K562 (cell line): ENCODE results near the gene NQO2. TPM values are rescaled to one million over a fixed set of nuclear protein-coding genes. Genes with fewer than 3 reads are reported as not detected.

ENCODE experiments used
- CGGBP1 ChIP-seq: fragments of 250-450 bp; sonication (Bioruptor Pico); IDR thresholded peaks from 2 replicates; pipeline ENCODE4 v1.9.0; 2021; ENCODE audit warnings: mild to moderate bottlenecking
- CREBBP ChIP-seq: IDR thresholded peaks from one replicate; pipeline ENCODE4 v1.6.1; 2012; ENCODE audit warnings: low read depth, mild to moderate bottlenecking, control low read depth, inconsistent platforms, low read length
- ILK ChIP-seq: fragments of 450-650 bp; IDR thresholded peaks from 2 replicates; pipeline ENCODE4 v1.6.1; 2016; ENCODE audit warnings: missing genetic modification characterization, low read depth, mild to moderate bottlenecking, missing compliant biosample characterization, moderate library complexity, borderline replicate concordance
- KAT8 ChIP-seq: fragments of 450-650 bp; IDR thresholded peaks from 2 replicates; pipeline ENCODE4 v1.6.1; 2016; ENCODE audit warnings: low read depth, mild to moderate bottlenecking
- LEF1 ChIP-seq: fragments of 450-650 bp; IDR thresholded peaks from 2 replicates; pipeline ENCODE4 v1.6.1; 2016; ENCODE audit warnings: mild to moderate bottlenecking
- MCM7 ChIP-seq, 2 experiments: fragments of 450-650 bp; IDR thresholded peaks; 2 replicates each; pipeline ENCODE4 v1.6.1; 2016 to 2018
- MGA ChIP-seq: fragments of 450-650 bp; IDR thresholded peaks from 2 replicates; pipeline ENCODE4 v1.6.1; 2016; ENCODE audit warnings: mild to moderate bottlenecking, moderate library complexity
- NCOR1 ChIP-seq: fragments of 450-650 bp; IDR thresholded peaks from 2 replicates; pipeline ENCODE4 v1.6.1; 2016; ENCODE audit warnings: mild to moderate bottlenecking, moderate library complexity
- POLR2B ChIP-seq: fragments of 450-650 bp; IDR thresholded peaks from 2 replicates; pipeline ENCODE4 v1.6.1; 2018; ENCODE audit warnings: low read depth; ENCODE audit not compliant: partially characterized antibody
- RBM22 ChIP-seq: fragments of 200-400 bp; formaldehyde crosslinking; IDR thresholded peaks from 2 replicates; pipeline ENCODE4 v1.6.1; 2018; ENCODE audit warnings: low read length, low read depth; ENCODE audit not compliant: poor library complexity, severe bottlenecking
- SIX5 ChIP-seq, 2 experiments: IDR thresholded peaks; 2 replicates each; pipeline ENCODE4 v1.6.1; 2011; ENCODE audit warnings: low read length in 2 of 2, borderline replicate concordance in 1 of 2, low read depth in 1 of 2, mild to moderate bottlenecking in 1 of 2, moderate library complexity in 1 of 2; ENCODE audit not compliant: insufficient read depth in 1 of 2
- SRSF9 ChIP-seq: fragments of 200-400 bp; formaldehyde crosslinking; IDR thresholded peaks from 2 replicates; pipeline ENCODE4 v1.6.1; 2017; ENCODE audit warnings: low read depth, low read length, borderline replicate concordance
- TCF3 ChIP-seq: sonication (generic); formaldehyde crosslinking; IDR thresholded peaks from 2 replicates; pipeline ENCODE4 v1.4.0; 2020; ENCODE audit warnings: mild to moderate bottlenecking, missing genetic modification reagents
- ZBTB34 ChIP-seq: fragments of 250-450 bp; sonication (Bioruptor Pico); IDR thresholded peaks from 2 replicates; pipeline ENCODE4 v1.8.0; 2021; ENCODE audit warnings: mild to moderate bottlenecking, moderate library complexity
- ZNF507 ChIP-seq: conservative IDR thresholded peaks from 2 replicates; pipeline ENCODE4 v1.6.1; 2017; ENCODE audit warnings: missing genetic modification characterization, missing compliant biosample characterization
- polyA plus RNA-seq, 8 experiments: library from polyadenylated mRNA; depleted of rRNA in 4 of 8; stranded (reverse) in 5 of 8; unstranded in 3 of 8; fragments of >200 nt; fragmentation: Nextera tagmentation in 2 of 8; fragmentation: Illumina TruSeq in 1 of 8; extraction: Ambion mirVana in 2 of 8; extraction: Trizol in 1 of 8; gene quantifications; 2 replicates each; pipeline versions ENCODE4 v1.2.1 to v1.2.3, GENCODE V29; 2011 to 2014; ENCODE audit warnings: inconsistent platforms in 1 of 8, missing spikeins in 1 of 8
- total RNA-seq, 7 experiments: library from RNA; depleted of rRNA in 6 of 7; stranded (reverse); fragments of >200 nt in 6 of 7; fragmentation: Illumina TruSeq in 2 of 7; extraction: Trizol in 2 of 7; gene quantifications; 2 replicates each; pipeline versions ENCODE4 v1.2.1 to v1.2.3, GENCODE V29; 2011 to 2021; ENCODE audit warnings: low replicate concordance in 1 of 7

NQO2 gene
- total and polyA plus RNA-seq, 9 of the 15 experiments (the other 6 are each of a cell fraction or from before 2014, with no cell fraction given) = 54.6 to 214 (median 116) TPM

- TF ChIP-seq NCOR1 = no peak
- no peak for TF ChIP-seq CGGBP1 (CRISPR knock-in tag)
- TF ChIP-seq POLR2B = peak; percentile 25
- TF ChIP-seq MCM7 (IDR thresholded peaks at IDR 0.05) = no peak
- no peak for TF ChIP-seq SRSF9
- TF ChIP-seq CREBBP = no peak
- no peak for TF ChIP-seq KAT8
- no peak for TF ChIP-seq RBM22
- TF ChIP-seq LEF1 = no peak
- no peak for TF ChIP-seq TCF3 (CRISPR knock-in tag)
- TF ChIP-seq SIX5 (IDR thresholded peaks at IDR 0.05; ENCODE audit: borderline replicate concordance in 1 of 2, insufficient read depth in 1 of 2, low read depth in 1 of 2, low read length in 2 of 2) = no peak
- no peak for TF ChIP-seq ZNF507 (tag)
- no peak for TF ChIP-seq MGA
- TF ChIP-seq ILK (tag) = no peak
- TF ChIP-seq ZBTB34 (CRISPR knock-in tag) = no peak
Measured at GRCh38 chr6:3016473-3017280, 17.0 kb downstream of the NQO2 start (continued).
